ENCODE results near the gene KIAA0408. TPM values are rescaled to one million over a fixed set of nuclear protein-coding genes. Genes with fewer than 3 reads are reported as not detected.

The KIAA0408 gene
- total RNA-seq (2014; rRNA removed; shearing (Covaris generic)): 2.2 and 3.0 TPM in 2 replicates

GRCh38 chr6:127459231-127459641 is at the start of gene KIAA0408:
Gene KIAA0408, minus strand, starts transcription at chr6:127459389. Its CDS starts 5,408 bp downstream, at chr6:127453981.
- peak; percentile 49 for DNase-seq (ENCODE audit: low read depth)

DNA sequence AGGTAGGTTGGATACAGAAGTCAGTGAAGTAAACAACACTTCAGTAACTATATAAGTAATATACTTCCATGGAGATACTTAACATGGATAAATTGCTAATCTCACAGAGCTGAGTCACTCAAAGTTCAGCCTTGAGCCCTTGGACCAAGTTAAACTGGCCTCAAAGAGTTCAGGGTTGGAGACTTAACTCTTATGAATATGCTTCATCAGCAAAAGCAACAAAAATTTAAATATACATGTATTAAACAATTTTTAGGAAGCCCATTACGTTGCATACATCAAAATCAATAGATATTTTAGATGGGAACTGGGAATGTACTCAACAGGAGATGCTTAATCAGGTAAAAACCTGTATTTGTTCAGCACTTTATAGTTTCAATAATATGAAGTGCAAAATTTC is 47.7 kb upstream of the KIAA0408 start:
- DNase-seq (ENCODE audit: low read depth): no peak

GRCh38 chr6:127503022-127503421 is 43.8 kb upstream of the KIAA0408 start:
- no peak for DNase-seq (ENCODE audit: low read depth)

DNA sequence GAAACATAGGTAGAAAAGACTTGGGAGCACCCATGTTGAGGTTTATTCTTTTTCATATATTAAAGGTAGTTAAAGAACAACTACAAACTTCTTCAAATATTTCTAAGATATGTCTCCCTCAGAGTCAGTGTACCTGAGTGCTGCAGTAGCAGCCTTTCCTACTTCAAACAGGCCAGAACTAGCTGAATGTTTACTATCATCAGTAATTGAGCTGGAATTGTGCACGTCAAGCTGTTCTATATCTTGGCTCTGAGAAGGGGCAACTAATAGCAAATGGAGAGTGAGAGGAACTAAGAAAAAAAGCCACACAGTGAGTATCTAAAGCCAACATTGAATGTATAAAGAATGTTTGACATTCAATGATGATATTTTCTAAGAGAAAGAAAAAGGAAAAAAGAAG is 38.2 kb upstream of the KIAA0408 start:
- DNase-seq (ENCODE audit: low read depth): no peak

DNA sequence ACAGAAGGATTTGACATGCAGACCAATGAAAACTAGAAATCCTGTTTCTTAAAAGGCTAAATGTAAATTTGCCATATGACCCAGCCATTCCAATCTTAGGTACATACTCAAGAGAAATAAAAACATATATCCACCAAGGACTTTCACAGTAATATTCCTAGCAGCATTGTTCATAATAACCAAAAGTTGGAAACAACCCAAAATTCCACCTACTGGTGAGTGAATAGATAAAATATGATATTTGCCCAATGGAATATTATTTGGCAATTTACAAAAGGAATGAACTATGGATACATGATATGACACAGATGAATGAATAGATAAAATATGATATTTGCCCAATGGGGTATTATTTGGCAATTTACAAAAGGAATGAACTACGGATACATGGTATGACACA is 37.3 kb upstream of the KIAA0408 start:
- DNase-seq (ENCODE audit: low read depth): no peak

- DNase-seq (ENCODE audit: low read depth): no peak
Observed at GRCh38 chr6:127494240-127494767, 35.1 kb upstream of the KIAA0408 start.

DNA sequence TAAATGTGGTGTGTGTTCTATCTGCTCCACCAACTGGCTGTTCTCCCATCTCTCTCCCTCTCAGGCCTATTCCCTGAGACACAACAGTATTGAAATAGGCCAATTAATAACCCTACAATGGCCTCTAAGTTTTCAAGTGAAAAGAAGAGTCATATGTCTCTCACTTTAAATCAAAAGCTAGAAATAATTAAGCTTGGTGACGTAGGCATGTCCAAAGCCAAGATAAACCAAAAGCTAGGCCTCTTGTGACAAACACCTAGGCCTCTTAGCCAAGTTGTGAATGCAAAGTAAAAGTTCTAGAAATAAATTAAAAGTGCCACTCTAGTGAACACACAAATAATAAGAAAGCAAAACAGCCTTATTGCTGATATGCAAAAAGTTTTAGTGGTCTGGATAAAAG is 30.1 kb upstream of the KIAA0408 start:
- no peak for DNase-seq (ENCODE audit: low read depth)

DNA sequence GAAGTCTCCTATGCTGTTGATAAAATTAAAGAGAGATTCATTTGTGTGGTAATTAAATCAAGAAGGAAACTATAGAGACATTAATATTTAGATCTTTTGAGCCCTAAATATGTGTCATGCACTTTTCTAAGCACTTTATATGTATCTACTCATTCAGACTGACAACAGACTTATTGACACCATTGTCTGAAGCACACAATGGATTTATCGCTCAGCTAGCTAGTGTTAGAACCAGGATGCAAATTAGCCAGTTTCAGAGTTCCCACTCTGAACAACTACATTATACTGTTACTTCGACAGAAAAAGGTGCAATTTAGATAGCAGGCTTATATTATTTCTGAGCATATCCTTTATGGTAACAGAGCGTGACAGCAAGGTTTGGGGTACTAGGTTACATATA is 27.7 kb upstream of the KIAA0408 start:
- DNase-seq (ENCODE audit: low read depth): no peak

GRCh38 chr6:127484212-127484863 is 25.1 kb upstream of the KIAA0408 start:
- DNase-seq (ENCODE audit: low read depth): peak; percentile 82

- DNase-seq (ENCODE audit: low read depth): peak; percentile 13
Observed at GRCh38 chr6:127483399-127484055, 24.3 kb upstream of the KIAA0408 start.

- DNase-seq (ENCODE audit: low read depth): peak; percentile 8
Observed at GRCh38 chr6:127482325-127482724, 23.1 kb upstream of the KIAA0408 start.

DNA sequence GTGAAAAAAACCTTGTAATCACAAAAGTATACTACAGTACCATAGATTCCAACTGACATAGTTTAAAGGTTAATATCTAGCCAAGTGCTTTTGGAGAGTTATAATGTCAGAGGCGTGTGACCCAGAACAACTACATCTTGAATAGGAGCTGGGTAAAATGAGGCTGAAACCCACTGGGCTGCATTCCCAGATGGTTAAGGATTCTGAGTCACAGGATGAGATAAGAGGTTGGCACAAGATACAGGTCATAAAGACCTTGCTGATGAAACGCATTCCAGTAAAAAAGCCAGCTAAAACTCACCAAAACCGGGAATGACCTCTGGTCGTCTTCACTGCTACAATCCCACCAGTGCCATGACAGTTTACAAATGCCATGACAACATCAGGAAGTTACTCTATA is 22.4 kb upstream of the KIAA0408 start:
- peak; percentile 97 for DNase-seq (ENCODE audit: low read depth)

DNA sequence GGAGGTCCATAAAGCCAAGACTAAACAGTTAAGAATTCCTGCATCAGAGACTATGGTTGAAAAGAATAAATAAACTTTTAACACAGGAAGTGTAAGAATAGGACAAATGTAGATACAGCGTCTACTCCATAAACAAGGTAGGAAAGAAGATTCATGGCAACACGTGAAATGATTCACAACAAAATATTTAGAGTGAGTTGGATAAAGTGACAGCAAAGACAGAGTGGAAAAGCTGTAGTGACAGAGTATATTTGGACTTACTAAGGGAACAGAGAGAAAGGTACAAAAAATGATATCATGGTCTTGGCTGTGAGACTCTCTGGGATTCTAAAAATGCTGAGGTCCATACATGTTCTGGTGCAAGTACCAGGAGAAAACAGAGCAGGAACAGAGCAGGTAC is 21.9 kb upstream of the KIAA0408 start:
- DNase-seq (ENCODE audit: low read depth): peak; percentile 81

DNA sequence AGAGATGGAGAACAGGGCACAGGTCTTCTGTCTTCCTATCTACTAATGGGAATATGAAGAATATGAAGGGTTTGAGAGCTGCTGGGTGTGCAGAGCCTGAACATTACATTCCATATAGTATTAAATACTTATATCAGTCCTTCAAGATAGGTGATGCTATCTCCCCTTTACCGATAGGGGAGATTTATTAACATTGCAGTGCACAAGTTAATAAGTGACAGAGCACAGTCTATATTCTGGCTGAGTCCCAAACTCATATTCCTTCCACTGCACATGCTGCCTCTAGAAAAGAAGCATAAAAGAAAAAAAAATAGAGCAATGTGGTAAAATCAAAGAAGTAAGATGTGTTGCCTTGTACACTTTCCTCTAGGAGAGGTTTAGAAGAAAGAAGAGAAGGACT is 18.5 kb upstream of the KIAA0408 start:
- DNase-seq (ENCODE audit: low read depth): no peak

DNA sequence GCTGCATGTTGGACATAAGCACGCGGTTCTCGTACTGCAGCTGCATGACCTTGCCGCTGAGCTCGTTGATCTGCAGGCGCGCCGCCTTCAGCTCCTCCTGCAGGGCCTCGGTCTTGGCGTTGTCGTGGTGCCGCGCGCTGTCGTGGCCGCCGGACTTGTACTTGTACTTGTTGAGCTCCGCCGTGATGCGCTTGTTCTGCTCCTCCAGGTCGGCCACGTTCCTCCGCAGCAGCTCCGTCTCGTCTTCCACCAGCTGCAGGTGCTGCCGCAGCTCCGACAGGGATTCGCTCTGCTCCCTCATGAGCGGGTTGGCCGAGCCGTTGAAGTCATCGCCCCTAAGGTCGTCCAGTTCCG is 16.6 kb upstream of the KIAA0408 start:
- DNase-seq (ENCODE audit: low read depth): no peak

- no peak for DNase-seq (ENCODE audit: low read depth)
Observed at GRCh38 chr6:127475135-127475822, 16.1 kb upstream of the KIAA0408 start.

GRCh38 chr6:127471379-127472255 is 12.4 kb upstream of the KIAA0408 start:
- peak; percentile 64 for DNase-seq (ENCODE audit: low read depth)

- no peak for DNase-seq (ENCODE audit: low read depth)
Observed at GRCh38 chr6:127468936-127469335, 9.7 kb upstream of the KIAA0408 start.

DNA sequence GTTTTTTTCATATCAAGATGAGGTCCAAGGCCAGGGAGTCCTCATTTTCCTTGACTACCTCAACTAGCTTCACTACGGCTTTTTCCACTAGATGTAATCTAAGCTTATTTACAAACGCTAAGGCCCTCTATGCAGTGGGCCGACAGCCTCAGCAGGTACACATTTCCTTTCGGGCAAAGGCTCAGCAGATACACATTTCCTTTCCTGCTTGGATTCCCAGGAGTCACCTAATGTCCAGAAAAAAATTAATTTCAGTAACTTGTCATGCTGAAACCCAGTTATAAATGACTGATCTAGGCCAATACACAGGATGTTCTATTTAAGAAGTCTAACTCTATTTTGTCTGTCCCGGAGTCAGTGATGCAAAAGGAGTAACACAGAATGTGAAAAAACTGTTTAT is 7.2 kb upstream of the KIAA0408 start:
- DNase-seq (ENCODE audit: low read depth): no peak

DNA sequence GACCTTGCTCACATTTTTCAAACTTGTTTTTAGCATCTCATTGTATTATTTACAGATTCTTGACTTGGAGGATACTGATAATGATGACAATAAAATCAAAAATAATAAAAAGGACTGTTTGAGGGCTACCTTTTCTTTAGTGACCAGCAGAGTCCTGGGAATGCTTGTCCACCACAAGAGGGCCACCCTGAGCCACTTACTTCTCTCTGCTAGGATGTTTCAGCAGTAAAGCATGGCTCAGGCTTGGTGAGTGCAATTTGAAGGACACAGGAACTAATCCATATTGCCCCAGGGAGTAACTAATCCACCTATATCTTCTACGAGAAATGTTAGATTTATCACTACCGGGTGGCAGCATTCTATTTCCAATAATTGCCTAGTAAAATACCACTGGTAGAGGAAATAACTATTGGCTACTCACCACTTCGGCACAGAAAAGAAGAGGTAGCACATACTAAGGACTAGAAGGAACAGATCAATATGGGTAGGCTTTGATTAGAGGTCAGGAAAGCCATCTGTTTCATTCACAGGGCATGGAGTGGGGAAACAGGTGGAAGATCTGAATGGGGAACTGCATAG is 5.8 kb upstream of the KIAA0408 start:
- DNase-seq (ENCODE audit: low read depth): peak; percentile 72

DNA sequence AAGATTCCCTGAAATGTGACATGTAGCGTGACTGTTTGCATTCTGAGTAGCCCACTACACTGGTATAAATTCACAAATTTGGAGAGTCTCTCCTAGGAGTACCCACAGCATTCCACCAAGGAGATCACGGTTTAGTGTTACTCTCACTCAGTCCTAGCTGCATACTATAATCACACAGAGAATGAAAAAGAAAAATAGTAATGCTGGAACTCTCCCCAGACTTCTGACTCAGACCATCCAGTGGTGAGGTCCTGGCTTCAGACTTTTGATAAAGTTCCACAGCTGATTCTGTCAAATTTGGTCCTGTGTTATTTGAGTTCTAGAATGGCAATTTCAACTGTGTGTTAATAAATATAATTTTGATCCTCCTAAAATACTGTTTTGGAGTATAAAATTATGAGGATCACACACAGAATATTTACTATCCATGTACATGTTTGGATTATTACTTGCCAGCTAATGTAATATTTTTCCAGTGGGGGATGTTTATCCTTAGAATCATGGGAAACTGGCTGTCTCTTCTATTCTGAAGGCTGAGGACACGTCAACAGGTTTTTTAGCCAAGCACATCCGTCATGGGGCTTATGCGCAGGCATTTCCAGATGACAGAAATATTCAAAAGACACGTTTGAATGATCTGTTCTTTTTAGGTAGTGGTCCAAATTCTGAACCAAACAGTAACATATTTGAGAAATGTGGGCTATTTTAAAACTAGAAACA is 5.1 kb upstream of the KIAA0408 start:
- peak; percentile 71 for DNase-seq (ENCODE audit: low read depth)
